A549 (cell line): Measurements from ENCODE around the gene SLIT1.

Source experiments
- EP300 ChIP-seq, 2 experiments: fragments of >200 bp; sonication (Bioruptor Twin); formaldehyde crosslinking; IDR thresholded peaks; 2 replicates in 1 of 2; 3 replicates in 1 of 2; pipeline ENCODE4 v1.6.1; 2016 to 2017
- HOXA7 ChIP-seq: fragments of 250-450 bp; sonication (Bioruptor Pico); IDR thresholded peaks from 2 replicates; pipeline ENCODE4 v1.5.0; 2020; ENCODE audit warnings: mild to moderate bottlenecking, moderate library complexity
- POLR2A ChIP-seq: IDR thresholded peaks from 2 replicates; pipeline ENCODE4 v1.6.1; 2012; ENCODE audit warnings: mild to moderate bottlenecking, low read length
- RCOR1 ChIP-seq: fragments of 150-350 bp; IDR thresholded peaks from 2 replicates; pipeline ENCODE4 v1.6.1; 2014; ENCODE audit warnings: antibody characterized with exemption, low read length, low read depth
- ZNF302 ChIP-seq: fragments of 250-450 bp; sonication (Bioruptor Pico); IDR thresholded peaks from 2 replicates; pipeline ENCODE4 v1.9.0; 2021; ENCODE audit warnings: inconsistent platforms, mild to moderate bottlenecking, moderate library complexity
- TF ChIP-seq, protein P1 (sequence below): fragments of >200 bp; sonication (Bioruptor Twin); formaldehyde crosslinking; IDR thresholded peaks from 3 replicates; pipeline ENCODE4 v1.5.1; 2016

DNA sequence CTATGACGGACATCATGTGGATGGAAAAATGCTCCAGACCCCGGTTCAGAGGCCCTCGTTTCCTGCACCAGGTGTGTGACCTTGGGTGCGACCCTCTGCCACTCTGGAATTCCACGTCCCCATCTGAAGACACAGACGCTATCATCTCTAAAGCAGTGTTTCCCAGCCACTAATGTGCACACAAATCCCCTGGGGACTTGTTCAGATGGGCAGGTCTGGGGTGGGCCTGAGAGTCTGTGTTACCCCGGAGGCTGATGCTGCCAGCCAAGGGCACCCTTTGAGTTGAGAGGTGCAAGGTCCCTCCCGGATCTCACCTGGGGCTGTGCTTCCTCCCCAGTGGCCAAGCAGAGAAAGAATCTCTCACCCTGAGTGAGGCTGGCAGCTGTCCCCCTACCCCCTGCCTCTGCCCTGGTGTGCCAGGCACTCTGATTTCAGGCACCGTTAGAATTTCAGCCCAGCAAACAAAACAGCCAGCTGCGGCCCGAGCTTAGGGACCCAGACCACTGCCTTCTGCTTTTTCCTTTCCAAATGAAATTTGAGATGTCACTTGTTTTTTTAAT, 90.0 kb downstream of the SLIT1 start:
- TF ChIP-seq HOXA7 (CRISPR knock-in tag) = no peak
- no peak for TF ChIP-seq EP300 (IDR thresholded peaks at IDR 0.05)
- TF ChIP-seq, protein P1, sequence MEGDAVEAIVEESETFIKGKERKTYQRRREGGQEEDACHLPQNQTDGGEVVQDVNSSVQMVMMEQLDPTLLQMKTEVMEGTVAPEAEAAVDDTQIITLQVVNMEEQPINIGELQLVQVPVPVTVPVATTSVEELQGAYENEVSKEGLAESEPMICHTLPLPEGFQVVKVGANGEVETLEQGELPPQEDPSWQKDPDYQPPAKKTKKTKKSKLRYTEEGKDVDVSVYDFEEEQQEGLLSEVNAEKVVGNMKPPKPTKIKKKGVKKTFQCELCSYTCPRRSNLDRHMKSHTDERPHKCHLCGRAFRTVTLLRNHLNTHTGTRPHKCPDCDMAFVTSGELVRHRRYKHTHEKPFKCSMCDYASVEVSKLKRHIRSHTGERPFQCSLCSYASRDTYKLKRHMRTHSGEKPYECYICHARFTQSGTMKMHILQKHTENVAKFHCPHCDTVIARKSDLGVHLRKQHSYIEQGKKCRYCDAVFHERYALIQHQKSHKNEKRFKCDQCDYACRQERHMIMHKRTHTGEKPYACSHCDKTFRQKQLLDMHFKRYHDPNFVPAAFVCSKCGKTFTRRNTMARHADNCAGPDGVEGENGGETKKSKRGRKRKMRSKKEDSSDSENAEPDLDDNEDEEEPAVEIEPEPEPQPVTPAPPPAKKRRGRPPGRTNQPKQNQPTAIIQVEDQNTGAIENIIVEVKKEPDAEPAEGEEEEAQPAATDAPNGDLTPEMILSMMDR = no peak
- TF ChIP-seq ZNF302 = no peak
- TF ChIP-seq POLR2A = no peak
- no peak for TF ChIP-seq RCOR1
